ENCODE results near the gene MME. TPM values are rescaled to one million over a fixed set of nuclear protein-coding genes. Genes with fewer than 3 reads are reported as not detected.
A peak's percentile ranks its signal among the peaks of the same experiment; 100 is the strongest.

The MME gene
- polyA plus RNA-seq, 12 donors: 7.1 to 30.9 (median 15.1) TPM; not detected in 1

GRCh38 chr3:155138677-155139076 lies 58.6 kb downstream of the MME start:
- no peak for DNase-seq

- DNase-seq: no peak
Measured at GRCh38 chr3:155147588-155147987, 67.5 kb downstream of the MME start.

- no peak for DNase-seq
Measured at GRCh38 chr3:155149494-155149893, 69.4 kb downstream of the MME start.

- no peak for DNase-seq
Measured at GRCh38 chr3:155153242-155154186, 73.4 kb downstream of the MME start.

DNA sequence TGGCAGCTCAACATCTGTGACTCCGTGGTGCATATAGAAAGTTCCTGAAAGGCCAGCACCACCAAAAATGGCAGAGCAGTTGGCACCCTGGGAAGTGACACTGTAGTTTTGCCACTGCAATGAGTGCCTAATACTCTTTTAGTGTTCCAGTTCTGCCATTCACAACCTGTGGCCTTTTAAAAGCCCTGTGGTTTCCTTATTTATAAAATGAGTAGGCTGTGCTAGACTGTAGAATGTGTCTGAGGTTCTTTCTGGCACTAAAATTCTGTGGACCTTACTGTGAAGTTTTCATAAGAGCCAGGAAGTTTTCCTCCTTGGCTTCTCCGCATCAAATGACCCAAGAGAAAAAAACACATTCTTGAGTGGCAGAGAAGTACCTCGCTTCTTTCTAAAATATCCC lies 74.1 kb downstream of the MME start:
- DNase-seq: no peak

DNA sequence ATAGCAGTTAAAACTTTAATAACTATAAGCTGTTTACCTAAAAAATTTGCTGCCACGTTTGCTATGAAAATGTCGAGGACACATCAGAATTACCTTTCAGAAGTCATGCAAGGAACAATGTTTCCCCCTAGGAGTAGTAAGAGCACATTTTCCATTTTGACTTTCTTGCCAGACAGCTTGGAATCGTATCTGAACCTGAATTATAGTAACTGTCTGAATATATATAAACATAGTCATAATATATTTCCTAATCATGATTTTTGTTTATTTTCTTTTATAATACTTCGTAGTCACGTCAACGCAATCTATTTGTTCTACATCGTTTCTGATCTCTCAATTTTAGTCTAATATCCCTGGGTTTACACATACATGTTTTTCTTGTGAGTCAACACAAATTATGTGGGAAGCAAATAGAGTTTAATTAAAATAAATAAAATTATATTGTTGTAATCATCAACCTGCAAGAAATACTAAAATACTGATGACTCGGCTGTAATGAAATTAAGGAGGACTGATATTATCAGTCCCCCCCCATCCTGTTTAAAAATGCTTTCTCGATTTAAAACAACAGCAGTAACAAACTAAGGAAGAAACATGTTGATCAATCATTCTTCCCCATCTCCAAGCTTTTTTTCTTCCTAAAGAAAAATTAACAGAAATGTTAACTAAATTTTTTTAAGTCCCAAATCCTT lies 78.4 kb downstream of the MME start:
- peak; percentile 20 for DNase-seq

DNA sequence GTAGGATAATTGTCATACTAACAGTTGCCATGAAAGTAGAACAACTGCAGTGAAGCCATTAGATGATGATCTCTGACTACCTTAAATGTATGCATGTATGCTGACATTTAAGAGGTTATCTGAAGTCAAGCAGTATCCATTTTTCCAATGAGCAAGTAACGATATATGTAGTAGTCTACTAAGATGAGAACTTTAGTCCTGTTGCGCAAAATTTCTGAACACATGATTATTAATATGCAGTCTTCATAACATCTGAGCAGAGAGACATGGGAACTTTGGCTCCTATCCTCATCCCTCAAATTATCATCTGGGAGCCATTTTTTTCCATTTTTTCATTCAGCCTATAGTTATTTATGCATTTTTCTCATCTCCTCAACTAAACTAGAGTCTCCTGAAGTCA lies 79.2 kb downstream of the MME start:
- no peak for DNase-seq

DNA sequence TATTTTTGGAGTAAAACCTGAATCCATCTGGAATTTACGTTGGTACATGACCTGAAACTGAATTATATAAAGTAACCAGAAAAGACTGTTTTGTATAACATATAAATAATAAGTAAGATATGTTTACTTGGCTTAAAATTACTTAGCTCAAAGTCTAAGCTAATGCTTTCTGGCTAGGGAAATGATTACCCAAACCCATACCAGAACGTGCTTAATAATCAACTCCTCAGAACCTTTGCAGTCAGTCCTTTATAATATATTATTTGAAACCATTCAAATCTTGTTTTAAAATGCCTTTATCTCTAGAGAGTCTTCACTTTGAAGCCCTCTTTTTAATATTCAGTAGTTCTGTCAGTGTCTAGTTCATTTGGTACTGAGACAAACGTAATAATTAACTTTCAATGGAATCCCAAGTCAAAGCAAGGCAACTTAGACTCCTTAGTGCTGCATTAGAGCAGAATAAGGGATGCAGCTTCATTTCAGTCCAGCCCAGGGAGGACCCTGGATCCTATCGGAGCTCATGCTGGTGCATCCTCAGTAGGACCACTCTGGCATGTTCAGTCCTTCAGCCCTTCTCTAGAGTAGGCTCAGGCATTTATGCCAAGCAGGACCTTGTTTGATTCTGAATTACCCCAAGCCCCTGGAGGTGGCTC lies 81.6 kb downstream of the MME start:
- no peak for DNase-seq

- no peak for DNase-seq
Measured at GRCh38 chr3:155164306-155164705, 84.2 kb downstream of the MME start.

- no peak for DNase-seq
Measured at GRCh38 chr3:155166441-155166840, 86.3 kb downstream of the MME start.

- no peak for DNase-seq
Measured at GRCh38 chr3:155169197-155169596, 89.1 kb downstream of the MME start.

DNA sequence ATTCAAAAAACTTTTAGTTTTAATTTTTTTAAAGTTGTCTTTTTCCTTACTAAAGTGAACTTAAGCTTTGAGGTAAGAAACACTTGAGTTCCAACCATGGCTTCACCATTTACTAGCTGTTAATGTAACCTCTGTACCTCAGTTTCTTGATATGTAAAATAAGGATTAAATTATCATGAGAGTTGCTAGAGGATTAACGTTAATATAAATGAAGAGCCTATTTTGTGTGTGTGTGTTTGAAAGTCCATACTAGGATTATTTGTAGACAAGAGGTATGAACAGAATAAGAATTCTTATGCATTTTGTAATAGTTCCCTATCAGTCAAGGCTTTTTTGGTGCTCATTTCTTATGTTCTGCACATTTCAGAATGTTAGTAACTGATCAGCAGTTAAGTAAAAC lies 93.7 kb downstream of the MME start:
- DNase-seq: no peak

GRCh38 chr3:155178810-155179436 lies 98.8 kb downstream of the MME start:
- DNase-seq: no peak

DNA sequence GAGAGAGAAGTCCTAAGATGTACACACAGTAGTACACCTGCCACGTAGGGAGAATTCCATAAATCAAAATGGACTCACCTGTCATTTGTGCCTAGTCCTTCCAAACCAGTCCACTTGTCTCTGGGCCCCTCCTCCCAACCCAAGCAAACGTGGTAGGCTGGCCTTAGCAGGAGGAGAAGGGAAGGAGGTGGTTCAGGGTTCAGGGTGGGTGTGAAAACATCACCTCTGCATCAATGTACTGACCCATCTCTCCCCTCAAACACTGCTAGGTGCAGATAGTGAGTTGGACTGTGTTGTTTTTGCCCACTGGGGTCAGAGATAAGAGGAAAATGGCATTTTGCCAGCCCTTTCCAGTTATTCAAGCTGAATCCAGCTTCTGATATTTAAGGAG lies 99.3 kb downstream of the MME start:
- DNase-seq: no peak

GRCh38 chr3:155179966-155180757 lies 100.0 kb downstream of the MME start:
- DNase-seq: no peak

DNA sequence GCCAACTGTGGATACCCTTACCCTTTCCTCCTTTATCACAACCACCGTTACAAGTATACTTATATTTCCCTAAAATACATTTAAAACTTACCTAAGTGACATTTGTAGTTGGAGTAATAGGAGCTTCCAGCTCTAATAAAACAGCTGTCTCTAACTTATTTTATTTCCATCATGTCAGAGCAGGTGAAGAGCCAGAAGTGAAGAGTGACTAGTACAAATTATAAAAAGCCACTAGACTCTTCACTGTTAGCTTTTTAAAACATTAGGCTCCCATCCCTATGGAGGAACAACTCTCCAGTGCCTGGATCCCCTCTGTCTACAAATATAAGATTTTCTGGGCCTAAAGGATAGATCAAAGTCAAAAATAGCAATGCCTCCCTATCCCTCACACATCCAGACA lies 102.3 kb downstream of the MME start:
- no peak for DNase-seq

DNA sequence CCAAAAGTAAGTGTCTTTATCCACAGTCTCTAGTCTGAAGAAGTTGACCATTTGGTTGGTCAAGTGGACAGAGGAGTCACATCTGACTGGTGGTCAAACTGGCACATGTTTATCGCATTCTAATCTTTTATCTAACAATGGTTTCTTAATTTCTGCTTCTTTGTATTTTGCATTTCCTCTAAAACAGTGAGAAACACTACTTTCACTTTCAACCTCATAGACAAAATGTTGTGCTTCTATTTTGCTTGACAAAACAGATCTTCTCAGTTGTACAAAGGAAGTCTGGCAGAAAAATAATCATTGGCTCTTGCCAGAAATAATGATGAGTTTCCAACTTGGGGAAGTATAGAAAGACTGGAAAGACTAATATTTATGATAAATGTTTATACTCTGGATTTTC lies 103.9 kb downstream of the MME start:
- no peak for DNase-seq

DNA sequence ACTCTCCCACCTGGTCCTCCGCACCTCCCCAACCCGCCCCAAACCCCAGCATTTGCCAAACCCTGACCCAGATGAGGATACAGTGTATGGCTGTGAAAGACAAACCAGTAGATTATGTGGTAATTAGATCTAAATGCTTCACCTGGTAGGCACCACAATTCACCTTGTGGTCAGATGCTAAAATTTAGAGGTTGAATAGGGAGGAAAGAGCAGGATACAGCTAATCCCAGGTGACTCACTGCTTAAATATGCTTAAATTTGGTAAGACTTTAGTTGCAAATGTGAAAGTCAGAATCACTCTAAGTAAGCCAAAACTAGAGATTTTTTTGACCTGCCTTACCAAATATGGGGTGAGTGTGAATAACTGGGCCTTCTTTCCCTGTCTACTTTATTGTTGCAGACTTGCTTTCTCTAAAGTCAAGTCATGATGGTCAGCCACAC lies 105.5 kb downstream of the MME start:
- no peak for DNase-seq

DNA sequence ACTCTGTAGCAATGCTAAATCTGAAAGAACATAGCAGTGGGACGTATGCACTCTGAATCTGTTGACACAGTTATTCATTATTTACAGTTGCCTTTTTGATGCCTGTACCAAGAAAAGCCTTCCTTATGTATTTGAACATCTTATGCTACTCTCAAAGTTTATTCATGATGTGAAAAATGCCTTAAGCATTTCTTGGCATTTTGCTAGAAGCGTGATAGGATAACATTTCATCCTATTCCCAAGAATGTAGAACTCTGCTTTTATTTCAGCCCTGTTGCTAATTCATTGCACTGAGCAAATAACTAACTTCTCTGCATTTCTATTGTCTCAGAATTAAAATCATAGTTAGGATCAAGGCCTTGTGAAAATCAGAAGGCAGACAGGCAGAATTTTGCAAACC lies 107.9 kb downstream of the MME start:
- DNase-seq: no peak

DNA sequence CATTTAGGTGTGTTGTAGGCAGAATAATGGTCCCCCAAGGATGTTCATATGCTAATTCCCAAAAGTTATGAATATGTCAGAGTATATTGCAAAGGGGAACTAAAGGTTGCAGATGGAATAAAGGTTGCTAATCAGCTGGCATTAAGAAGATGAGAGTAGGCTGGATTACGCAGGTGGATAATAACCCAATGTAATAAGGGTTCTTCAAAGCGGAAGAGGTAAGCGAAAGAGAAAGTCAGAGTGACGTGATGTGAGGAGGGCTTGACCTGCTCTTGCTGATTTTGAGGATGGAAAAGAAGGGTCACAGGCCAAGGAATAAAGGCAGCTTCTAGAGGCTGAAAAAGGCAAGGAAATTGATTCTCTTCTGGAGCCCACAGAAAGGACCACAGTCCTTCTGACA lies 109.4 kb downstream of the MME start:
- no peak for DNase-seq

DNA sequence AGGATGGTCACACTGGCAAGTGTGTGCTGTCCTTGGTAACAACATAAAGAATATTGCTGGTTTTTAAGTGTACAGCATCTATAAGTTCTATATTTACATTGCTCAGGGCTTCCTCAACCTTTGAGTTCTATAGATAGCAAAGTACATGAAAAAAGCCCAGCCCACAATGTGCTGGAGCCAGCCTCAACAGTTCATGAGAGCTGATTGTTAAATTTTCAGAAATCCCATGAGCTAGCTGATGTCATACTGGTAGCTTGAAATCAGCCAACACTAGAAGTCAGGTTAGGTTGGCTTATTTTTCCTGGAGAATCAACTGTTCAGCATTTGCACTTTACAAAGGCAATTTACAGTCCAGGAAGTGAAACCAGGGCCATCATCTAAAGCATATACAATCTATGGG lies 110.6 kb downstream of the MME start:
- DNase-seq: no peak
